OCI-LY3 (cell line): ENCODE results near the gene TF.

Source experiments
- CTCF ChIP-seq: fragments of 200-600, 300-600 bp; sonication (generic); IDR thresholded peaks from 2 replicates; pipeline ENCODE4 v1.5.1; 2014; ENCODE audit warnings: antibody characterized with exemption, low read length, low read depth
- EZH2phosphoT487 ChIP-seq: fragments of 200-600 bp; shearing (Covaris generic); IDR thresholded peaks from 2 replicates; pipeline ENCODE4 v1.6.1; 2018; ENCODE audit warnings: antibody characterized with exemption, mixed run types, low read depth

GRCh38 chr3:133759740-133760305 lies 13.6 kb downstream of the TF start:
- TF ChIP-seq CTCF (no peak), EZH2phosphoT487 (no peak)
